Dermis blood vessel endothelial cell (primary cell): ENCODE data around the gene SPATA9. TPM values are rescaled to one million over a fixed set of nuclear protein-coding genes. Genes with fewer than 3 reads are reported as not detected.
A peak's percentile ranks its signal among the peaks of the same experiment; 100 is the strongest.

ENCODE experiments used
- DNase-seq: peaks from one replicate; pipeline ENCODE4 v3.0.0; 2010
- total RNA-seq: library from RNA; depleted of rRNA; stranded (reverse); fragments of >200 nt; gene quantifications from 2 replicates; pipeline ENCODE4 v1.2.3, GENCODE V29; 2014

The SPATA9 gene, protein sequence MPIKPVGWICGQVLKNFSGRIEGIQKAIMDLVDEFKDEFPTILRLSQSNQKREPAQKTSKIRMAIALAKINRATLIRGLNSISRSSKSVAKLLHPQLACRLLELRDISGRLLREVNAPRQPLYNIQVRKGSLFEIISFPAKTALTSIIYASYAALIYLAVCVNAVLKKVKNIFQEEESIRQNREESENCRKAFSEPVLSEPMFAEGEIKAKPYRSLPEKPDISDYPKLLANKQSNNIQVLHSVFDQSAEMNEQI
- total RNA-seq: not detected in 2 replicates

DNA sequence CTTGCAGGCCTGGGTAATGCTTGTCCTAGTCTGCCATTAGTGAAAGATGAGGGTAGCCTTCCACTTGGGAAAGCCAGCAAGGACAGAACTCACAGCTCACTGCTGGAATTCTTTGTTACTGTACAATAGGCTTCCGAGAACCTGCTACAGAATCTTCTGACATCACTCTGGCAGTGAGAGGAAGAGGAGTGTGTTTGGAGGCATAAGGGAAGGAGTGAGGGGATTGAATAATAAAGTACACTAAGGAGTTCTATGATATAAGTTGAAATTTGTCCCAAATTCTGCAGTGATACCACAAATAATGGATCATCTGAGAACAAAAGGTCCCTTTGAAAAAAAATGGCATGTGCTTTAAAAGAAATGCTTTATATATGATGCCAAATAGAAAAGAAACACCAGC is at the start of gene SPATA9:
SPATA9 (minus strand) TSS at position 101 of the 400 bp plus-strand sequence. CDS start 137 bp downstream, outside the sequence.
- DNase-seq: no peak

DNA sequence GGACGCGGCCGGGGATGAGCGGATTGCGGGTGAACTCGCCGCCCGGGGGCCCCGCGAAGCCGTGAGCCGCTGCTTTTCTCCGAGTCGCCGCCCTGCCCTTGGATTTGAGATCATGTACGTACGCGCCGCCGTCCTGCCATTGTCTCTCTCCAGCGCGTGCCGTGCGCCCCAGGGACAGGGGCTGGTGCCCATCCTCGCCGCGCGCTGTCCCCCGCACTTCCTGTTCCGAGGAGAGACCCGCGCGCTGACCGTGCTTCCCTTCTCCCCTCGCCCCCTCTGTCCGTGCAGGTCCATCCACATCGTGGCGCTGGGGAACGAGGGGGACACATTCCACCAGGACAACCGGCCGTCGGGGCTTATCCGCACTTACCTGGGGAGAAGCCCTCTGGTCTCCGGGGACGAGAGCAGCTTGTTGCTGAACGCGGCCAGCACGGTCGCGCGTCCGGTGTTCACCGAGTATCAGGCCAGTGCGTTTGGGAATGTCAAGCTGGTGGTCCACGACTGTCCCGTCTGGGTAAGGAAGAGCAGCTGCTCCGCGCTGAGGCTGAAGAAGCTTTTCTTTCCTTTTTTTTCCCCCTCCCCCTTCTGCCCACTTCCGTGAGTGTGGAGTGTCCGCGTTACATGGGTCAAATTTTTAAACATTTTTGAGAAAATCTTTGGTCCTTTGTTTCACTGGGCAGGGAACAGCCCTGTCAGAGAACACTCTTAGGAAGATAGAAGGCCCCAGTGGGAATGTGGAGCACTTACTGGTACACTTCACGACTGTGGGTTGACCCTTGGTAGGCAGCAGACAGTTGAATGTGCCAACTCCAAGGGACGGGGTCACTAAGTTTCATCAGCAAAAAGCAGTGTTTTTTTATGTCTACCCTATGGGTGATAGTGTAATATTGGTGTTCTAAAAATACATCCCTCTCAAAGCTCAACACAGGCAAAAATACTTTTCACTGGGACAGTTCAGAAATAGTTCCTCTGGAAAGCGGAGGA is 49.1 kb upstream of the SPATA9 start:
- peak; percentile 55 for DNase-seq

DNA sequence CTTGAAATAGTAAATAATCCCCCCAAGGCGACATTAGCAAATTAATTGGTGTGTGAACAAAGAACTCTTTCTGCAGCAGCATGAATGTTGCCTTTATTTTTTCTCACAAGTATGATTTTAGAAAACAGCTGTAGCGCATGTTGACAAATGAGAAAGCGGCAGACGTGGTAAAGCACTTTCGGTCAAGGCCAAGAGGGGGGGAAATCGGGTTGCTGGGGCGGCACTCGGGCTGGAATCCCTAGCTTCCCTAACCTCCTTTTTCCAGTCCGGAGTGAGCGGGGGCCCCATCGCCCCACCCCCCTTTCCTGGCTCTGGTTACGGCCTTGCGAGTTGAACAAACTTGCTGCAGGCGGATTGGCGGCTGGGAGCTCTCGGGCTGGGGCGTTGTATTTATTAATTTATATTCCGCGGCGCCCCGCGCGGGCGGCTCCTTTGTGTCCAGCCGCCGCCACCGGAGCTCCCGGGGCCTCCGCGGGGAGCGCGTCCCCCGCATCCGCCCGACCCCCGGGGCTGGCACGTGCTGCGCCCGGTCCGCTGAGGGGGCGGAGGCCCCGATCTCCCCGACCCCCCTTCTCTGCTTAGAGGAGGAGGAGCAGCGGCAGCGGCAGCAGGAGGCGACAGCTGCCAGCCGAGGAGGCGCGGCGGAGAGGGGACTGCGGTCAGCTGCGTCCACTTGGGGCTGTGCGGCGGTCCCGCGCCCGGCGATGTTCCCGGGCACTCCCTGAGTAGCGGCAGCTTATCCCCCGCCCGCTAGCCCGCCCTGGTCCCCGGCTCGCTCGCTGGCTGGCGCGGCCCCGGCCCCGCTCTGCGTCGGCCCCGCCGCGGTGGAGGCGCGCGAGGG is 48.2 kb upstream of the SPATA9 start, which contains the start of gene RHOBTB3:
RHOBTB3 (plus strand) TSS at position 607 of the 841 bp plus-strand sequence. CDS start 347 bp downstream, outside the sequence.
- peak; percentile 90 for DNase-seq

DNA sequence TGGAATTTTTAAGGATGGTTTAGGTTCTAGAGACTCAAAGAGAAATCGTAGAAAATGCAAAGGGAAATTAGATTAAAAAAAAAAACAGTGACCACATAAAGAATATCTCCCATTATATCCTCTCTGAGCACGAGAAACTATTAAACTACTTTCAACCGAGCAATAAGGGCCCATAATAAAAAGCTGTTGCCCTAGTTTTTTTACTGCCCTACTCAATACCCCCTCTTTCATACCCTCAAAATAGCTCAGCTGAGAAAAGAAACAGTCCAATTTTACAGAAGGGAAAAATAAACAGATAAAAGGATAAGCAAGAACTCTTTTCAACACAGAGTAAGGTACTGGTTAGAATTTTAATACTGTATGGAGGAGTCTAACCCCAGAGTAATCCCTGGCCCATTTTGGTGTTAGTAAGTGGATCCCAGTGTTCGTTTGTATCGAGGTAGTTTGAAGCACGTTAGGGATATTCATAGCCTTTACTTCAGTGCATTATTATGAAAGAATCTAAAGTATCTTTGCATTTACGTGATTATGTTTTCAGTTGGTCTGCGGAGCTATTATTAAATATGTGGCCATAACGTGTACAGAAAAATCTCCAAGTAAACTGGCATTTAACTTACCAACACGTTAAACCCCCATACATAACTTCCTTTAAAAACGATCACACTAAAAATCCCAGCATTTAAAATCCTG is 47.4 kb upstream of the SPATA9 start:
- DNase-seq: peak; percentile 20

DNA sequence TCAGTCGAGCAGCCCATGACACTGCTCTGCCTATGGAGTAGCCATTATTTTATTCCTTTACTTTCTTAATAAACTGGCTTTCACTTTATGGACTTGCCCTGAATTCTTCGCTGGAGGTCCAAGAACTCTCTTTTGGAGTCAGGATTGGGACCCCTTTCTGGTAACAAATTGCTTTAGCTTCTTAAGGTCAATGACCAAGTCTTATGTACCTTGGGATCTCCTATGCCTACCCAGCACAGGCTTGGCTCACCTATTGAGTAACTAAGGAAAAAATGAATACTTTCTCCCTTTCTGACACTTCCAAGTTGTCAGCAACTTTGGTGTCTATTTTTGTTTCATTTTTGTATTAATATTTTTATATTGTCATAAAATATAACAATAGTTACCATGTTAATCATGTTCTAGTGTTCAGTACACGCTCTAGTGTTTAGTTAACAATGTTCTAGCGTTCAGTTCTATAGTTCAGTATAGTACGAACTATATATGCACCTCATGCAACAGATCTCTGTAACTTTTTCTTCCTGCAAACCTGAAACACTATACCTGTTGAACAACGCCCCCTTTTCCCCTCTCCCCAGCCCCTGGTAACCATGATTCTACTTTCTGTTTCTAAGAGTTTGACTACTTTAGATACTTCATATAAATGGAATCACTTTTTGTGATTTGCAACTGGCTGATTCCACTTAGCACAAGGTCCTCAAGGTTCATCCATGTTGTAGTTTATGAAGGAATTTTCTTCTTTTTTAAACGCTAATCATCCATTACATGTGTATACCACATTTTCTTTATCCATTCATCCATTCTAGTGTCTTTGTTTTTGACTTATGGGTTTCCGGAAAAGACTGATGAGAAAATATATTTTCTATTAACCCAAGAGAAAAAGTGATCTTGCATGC is 46.6 kb upstream of the SPATA9 start:
- no peak for DNase-seq

DNA sequence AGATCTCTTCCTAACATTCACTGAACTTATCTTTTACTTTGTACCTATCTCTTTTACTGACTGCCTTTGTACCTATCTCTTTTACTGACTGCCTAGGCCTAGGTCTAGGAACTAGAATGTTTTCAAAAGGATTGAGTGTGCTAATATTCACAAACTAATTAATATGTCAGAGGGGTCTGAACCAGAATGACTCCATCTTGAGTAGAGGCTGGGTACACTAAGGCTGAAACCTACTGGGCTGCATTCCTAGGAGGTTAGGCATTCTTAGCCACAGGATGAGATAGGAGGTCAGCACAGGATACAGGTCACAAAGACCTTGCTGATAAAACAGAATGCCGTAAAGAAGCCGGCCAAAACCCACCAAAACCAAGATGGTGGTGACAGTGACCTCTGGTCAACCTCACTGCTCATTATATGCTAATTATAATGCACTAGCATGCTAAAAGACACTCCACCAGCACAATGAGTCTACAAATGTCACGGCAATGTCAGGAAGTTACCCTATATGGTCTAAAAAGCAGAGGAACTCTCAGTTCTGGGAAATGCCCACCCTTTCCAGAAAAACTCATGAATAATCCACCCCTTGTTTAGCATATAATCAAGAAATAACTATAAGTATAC is 45.8 kb upstream of the SPATA9 start:
- peak; percentile 55 for DNase-seq

DNA sequence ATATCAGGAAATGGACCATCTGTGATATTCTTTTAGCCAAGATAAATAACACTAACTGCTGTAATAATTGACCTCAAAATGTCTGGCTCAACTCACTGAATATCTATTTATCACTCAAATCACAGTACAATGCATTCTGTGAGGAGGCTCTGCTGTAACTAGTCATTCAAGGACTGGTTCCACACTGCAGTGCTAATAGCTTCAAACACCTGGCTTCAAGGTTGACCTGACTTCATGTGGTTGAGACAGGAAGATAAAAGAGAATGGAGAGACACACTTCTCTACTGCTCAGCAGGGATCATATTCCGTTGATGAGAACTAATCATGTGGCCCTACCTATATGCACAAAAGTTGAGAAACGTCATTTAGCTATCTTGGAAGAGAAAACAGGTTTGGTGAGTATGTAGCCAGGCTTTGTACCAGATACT is 45.0 kb upstream of the SPATA9 start:
- DNase-seq: peak; percentile 34

DNA sequence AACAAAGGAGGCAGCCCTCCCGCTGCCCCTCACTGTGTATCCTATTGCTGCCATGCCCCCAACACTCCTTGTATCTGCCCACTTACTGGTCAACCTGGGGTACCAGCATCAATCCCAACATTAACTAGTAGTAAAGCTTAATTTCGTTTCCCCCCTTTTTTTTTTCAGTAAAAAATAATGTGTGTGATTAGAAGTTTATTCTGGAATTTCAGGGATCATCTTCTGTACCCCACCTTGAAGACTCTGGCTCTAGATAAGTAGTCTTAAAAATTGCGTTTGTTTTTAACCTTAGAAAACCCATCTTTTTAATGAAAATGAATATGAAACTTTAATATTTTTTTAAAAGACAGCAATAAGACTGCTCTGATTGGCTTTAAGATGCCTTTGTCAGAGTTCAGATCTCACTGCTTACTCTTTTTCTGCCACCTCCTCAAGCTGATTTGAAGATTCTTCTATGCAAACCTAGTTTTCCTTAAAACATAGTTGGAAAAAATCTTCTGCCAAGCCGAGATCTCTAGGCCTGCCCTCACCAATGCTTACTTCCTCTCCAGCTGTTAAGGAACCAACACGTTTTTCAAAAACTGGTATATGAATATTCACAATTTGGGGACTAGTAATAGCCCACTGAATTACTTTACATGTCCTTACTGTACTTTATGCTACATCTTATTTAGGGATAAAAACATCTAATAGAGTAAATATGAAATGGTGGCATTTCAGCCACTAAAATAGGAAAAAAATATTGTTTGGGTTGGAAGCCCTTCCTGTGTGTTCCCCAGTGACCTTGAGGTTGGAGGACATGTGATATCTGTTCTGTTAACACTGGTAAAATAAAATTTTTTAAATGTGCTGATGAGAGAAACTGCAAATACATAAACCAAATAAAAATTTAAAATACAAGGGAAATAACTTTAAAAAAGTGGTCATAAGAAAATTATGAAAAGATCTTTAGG is 44.3 kb upstream of the SPATA9 start:
- no peak for DNase-seq

DNA sequence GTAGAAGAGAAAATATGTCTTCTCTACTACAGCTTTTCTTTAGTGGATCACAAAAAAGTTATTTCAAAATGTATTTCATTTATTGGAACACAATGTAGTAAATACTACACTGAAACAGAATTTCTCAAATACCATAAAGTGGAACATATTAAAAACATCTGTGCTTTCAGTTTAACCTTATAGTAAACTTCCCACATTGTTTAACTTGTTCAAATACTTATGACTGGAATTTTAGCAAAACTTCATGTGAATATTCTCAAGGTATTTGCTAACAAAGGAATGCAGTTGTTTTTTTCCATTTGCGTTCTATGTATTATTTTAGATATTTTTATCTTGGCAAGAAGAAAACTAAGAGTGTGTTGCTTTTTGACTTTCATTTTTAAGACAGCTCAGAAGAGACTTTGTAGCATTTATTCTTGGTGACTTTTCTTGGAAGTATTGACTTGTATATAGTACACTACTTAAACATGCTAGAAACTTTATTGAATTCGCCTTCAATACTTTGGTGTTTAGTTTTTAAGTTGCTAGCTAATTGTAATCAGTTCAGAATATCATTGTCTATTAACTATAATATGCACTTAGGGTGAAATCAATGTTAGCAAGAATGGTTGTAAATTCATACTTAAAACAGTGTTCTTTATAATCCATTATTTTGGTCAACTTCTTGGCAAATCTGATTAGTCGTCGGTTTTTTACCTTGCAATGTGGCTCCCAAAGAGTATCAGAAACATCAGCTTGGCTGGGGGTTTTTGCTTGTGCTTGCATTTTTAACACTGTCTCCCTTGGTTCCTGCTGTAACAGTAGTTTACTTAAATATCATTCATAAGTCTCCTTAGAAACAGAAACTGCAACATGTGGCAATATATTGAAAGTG is 43.4 kb upstream of the SPATA9 start:
- DNase-seq: no peak

DNA sequence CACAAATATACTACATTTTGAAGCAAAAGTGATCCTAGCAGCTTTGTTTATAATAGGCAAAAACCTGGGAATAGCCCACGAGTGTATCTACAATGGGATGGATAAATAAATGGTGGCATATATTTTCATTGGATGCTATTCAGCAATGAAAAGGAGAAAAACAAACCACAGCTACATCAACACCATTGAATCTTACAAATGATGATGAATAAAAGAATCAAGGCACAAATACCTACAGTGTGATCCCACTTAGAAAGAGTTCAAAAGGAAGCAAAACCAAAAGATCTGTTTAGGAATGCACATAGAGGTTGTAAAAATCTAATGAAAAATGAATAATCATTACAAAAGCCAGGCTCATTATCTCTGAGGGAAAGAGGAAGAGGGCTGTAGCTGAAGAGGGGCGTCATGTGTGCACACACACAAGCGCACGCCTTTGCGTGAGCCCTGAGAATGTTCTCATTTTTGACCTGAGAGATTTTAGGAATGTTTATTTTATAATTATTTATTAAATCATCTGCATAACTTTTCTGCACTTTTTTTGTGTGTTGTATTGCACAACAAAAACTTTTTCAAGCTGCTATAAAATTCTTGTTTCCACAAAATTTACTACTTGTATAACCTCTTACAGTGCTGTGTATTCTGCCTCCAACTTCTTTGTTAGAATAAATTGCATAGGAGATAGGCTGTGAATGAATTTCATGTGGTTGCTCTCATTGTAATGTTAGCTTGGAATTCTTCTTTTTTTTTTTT is 42.5 kb upstream of the SPATA9 start:
- DNase-seq: no peak

DNA sequence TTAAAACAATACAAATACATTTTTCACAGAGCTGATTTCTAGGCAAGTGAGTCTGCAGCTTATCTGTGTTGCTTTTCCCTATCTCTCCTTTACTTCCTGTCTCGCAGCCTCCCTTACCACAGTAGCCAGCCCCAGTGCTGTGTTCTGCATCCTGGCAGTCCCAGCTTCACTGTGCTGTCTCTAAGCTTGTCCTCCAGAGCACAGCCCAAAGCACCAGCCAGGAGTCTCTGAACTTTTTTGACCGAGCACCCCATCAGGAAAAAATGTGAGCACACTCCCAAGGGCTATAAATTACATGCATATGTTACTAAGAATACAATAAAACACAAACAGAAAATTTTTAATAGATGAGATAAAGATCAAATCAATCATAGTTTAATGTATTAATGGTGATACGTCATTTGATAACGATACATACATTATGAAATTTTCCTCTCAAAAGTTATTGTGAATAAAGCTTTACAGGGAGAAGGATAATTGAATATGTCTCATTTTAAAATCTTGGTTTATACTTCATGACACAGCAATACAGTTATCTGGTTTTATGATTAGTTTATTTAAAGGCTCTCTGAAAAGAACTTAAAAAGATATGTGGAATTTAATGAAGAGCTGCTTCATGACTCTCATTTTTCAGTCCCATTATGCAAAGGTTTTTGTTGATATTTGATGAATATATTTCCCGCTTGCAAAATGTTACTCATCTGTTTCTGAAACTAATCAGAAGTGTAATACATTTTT is 41.0 kb upstream of the SPATA9 start:
- no peak for DNase-seq

DNA sequence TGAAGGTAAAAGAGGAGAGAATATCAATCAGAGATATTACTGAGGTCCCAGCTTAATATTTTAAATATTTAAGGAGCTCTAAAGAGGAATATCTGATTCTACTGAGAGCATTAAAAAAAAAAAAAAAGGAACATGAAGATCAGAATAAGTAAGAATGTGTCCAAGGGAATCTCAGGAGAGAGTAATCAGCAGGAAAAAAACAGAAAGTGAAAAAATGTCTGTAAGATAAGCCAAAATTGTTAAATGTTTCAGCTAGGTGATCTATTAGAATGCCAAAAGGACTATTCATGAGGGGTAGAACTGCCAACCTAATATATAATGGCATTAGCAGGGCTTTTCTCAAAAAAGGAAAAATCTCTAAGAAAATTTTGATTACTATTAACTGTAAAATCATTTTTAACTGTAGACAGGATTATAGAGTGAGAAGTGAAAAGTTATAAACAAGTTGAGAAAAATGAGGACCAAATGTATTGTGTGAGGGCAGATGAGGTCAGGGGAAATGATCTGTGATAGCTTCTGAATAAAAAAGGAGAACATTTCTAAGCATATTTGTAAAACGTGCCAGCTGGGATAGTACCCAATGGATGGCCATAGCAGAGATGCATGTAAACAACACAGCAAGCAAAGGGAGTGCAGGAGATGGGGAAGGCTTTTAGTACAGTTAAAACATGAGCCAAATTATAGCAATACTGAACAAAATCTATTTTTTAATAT is 38.9 kb upstream of the SPATA9 start:
- no peak for DNase-seq

DNA sequence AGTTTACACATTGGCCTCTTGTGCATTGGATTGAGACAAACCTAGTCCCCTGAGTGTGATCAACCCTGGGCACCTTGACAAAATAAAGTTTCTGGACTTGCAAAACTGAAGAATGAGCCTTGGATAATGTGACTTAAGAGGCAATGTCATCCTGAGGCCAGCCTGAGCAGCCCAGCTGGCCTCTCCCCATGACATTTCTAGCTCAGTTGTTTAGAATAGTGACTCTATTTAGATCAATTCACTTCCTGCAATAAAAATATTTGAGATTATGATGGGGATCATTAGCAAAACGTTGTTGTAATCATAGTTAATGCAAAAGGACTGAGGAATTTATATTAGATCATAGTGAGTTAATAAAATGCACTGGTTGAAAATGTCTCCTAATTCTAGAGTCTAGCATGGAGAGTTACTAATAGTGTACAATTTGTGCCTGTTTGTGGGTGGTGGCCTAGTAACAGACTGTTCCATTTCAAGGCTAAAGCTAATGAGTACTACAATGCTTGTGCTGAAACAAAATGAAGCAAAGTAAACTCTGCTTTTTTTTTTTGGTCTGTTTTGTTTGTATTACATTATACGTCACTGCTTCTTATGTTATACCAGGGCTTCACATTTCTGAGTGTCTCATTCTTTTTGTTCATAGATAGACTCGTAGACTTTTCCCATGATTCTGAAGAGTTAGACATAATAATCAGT is 37.4 kb upstream of the SPATA9 start:
- DNase-seq: no peak

DNA sequence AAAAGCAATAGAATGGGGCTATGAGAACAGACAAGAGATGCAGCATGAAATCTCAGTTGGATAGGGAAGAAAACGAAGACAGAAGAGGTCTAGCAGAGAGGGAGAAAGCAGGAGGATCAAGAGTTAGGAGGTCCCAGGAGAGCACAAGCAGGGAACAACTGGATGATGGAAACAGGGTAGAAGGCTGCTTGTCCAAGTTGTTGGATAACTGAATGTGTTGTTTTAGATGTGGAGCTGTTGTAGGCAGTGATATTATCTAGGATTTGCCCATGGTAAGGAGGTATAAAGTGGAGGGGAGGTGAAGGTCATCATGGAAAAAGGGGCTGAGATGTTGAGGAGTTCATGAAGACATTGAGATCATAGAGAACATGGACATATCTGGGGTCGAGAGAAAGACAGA is 35.9 kb upstream of the SPATA9 start:
- no peak for DNase-seq

DNA sequence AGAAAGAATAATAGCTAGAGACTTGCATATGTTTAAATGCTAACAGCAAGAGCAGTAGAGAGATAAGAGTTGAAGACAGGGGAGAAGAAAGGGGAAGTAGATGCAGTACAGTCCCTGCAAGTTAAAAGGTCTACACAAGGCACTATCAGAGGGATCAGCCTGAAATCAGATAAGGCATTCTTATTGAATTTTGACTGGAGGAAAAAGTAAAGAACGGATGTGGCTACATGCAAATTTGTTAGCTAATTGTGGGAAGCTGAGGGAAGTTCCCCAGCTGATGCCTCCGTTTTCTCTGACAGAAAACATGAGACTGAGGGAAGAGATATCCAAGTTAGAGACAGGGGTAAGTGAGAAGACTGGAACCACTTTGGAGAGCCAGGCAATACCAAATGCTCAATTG is 35.4 kb upstream of the SPATA9 start:
- no peak for DNase-seq
